ENCODE results near the gene AFAP1.

Gene AFAP1

GRCh38 chr4:7968262-7968896, 28.7 kb upstream of the AFAP1 start:
- no peaks in the 10 kb centered on the region for H3K4me1 ChIP-seq (ENCODE audit: control insufficient read depth, insufficient read depth, low read length)
- no peaks in the 10 kb centered on the region for H3K9me3 ChIP-seq (ENCODE audit: control insufficient read depth, insufficient read depth, low read depth, low read length)
- peak; percentile 72 for TF ChIP-seq ZNF600 (tag by site-specific recombination; IDR thresholded peaks at IDR 0.05)
- no peak for TF ChIP-seq ZNF626 (tag by site-specific recombination; IDR thresholded peaks at IDR 0.05)
- H3K4me3 ChIP-seq (ENCODE audit: low read depth, low read length), result no peak overlapping the region
- no peak overlapping the region for H3K27ac ChIP-seq (ENCODE audit: extremely low read depth, low read depth, low read length)
- no peaks in the 10 kb centered on the region for H3K36me3 ChIP-seq (ENCODE audit: control insufficient read depth in 2 of 2, insufficient read depth in 1 of 2, low read length in 2 of 2)
- ChIA-PET POLR2A (no interaction called here), CTCF (interaction anchor here (1.1 kb wide), 1 partner anchor 18 kb away, joined by 4 read pairs; no protein-coding TSS in a partner anchor)

DNA sequence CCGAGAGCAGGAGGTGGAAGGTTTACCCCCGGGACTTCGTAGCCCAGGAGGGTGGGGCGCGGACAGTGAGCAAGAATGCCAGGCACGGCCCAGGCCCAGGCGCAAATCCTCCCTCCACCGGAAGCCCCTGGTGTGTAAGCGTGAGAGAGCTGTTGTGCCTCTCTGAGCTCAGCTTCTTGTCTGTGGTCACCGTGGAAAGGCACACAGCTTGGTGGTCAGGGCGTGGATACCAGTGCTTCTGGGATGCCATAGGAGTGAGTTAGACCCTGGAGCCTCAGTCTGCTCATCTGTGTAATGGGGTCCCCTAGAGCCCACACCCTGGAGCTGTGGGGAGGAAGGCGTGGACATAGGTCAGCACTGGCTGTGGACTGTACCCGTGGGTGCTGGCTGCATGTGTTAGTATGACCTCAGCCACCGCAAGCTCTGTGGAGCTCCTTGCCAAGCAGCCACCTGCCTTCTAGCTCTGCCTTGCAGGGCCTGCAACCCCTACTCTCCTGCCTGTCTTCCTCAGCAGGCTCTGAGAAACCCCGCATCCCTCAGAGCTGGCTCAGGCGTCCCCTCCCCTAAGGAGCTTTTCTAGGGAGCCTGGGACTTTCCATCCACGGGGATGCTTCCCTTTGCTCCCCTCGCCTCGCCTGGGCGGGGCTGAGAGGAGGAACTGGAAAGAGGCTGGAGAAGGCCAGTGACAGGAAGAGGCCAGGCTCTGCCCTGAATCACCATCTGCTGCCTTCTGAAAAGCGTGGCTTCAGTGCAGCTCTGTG, 28.0 kb upstream of the AFAP1 start:
- H3K4me1 ChIP-seq (ENCODE audit: control insufficient read depth, insufficient read depth, low read length), result no peaks in the 10 kb centered on the region
- no peaks in the 10 kb centered on the region for H3K36me3 ChIP-seq (ENCODE audit: control insufficient read depth in 2 of 2, insufficient read depth in 1 of 2, low read length in 2 of 2)
- no peak overlapping the region for H3K27ac ChIP-seq (ENCODE audit: extremely low read depth, low read depth, low read length)
- H3K9me3 ChIP-seq (ENCODE audit: control insufficient read depth, insufficient read depth, low read depth, low read length), result no peaks in the 10 kb centered on the region
- TF ChIP-seq ZNF747 (tag by site-specific recombination; IDR thresholded peaks at IDR 0.05) (no peak), ZNF596 (tag by site-specific recombination; IDR thresholded peaks at IDR 0.05) (no peak)
- POLR2A ChIA-PET, result no interaction called here
- no peak overlapping the region for H3K4me3 ChIP-seq (ENCODE audit: low read depth, low read length)
- CTCF ChIA-PET, result interaction anchor here (0.7 to 1.1 kb wide), 2 partner anchors 19 to 40 kb away, joined by 3 to 4 read pairs; no protein-coding TSS in a partner anchor

DNA sequence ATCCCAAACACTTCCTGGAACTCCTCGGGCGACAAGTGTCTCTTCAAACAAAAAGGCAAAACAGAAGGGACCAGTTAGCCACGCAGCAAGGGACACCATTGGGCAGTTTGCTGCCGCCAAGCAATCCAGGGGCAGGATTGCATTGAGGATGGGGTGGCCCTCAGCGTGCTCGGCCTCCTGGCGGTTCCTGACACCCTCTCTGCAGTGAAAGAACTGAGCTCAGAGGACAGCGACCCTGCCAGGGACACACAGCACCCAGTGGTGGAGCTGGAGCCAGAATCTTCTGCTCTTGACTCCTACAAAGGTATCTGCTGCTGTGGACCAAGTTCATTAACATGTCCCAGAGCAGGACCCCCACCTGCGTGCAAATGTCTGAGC, 27.4 kb upstream of the AFAP1 start:
- TF ChIP-seq ZNF521 (tag by site-specific recombination; IDR thresholded peaks at IDR 0.05) (no peak), ZNF214 (tag by site-specific recombination; IDR thresholded peaks at IDR 0.05; ENCODE audit: borderline replicate concordance) (no peak), ZSCAN30 (tag by site-specific recombination; IDR thresholded peaks at IDR 0.05) (no peak), ZNF24 (tag by site-specific recombination; IDR thresholded peaks at IDR 0.05) (no peak), ZNF585B (tag by site-specific recombination; IDR thresholded peaks at IDR 0.05) (no peak), ZSCAN23 (tag by site-specific recombination; IDR thresholded peaks at IDR 0.05) (no peak), ZNF274 (IDR thresholded peaks at IDR 0.05; ENCODE audit: low read length) (no peak), ZNF274 (tag by site-specific recombination; IDR thresholded peaks at IDR 0.05; ENCODE audit: borderline replicate concordance) (no peak), HOXC10 (CRISPR knock-in tag; IDR thresholded peaks at IDR 0.05) (no peak), ZNF169 (tag by site-specific recombination; IDR thresholded peaks at IDR 0.05) (no peak), ZNF10 (tag by site-specific recombination; IDR thresholded peaks at IDR 0.05) (no peak), ZNF501 (tag by site-specific recombination; IDR thresholded peaks at IDR 0.05) (no peak), ZNF600 (tag by site-specific recombination; IDR thresholded peaks at IDR 0.05) (no peak), ZNF670 (tag by site-specific recombination; IDR thresholded peaks at IDR 0.05; ENCODE audit: low read depth) (no peak), TCF7L2 (IDR thresholded peaks at IDR 0.05; ENCODE audit: borderline replicate concordance, low read depth, low read length) (no peak), ZSCAN18 (tag by site-specific recombination; IDR thresholded peaks at IDR 0.05) (no peak)
- no peak overlapping the region for H3K27ac ChIP-seq (ENCODE audit: extremely low read depth, low read depth, low read length)
- H3K36me3 ChIP-seq (ENCODE audit: control insufficient read depth in 2 of 2, insufficient read depth in 1 of 2, low read length in 2 of 2), result no peaks in the 10 kb centered on the region
- ChIA-PET POLR2A (no interaction called here), CTCF (interaction anchor here (0.5 to 0.7 kb wide), 2 partner anchors 40 to 773 kb away, joined by 3 read pairs; no protein-coding TSS in a partner anchor)
- no peaks in the 10 kb centered on the region for H3K4me1 ChIP-seq (ENCODE audit: control insufficient read depth, insufficient read depth, low read length)
- H3K9me3 ChIP-seq (ENCODE audit: control insufficient read depth, insufficient read depth, low read depth, low read length), result no peaks in the 10 kb centered on the region
- no peak overlapping the region for H3K4me3 ChIP-seq (ENCODE audit: low read depth, low read length)
